ENCODE data around the gene ANGEL2.
"Not testable (repeated sequence)": the region's sequence is repeated elsewhere in the genome, so short reads cannot be mapped to it uniquely, and the experiment has no call there.

DNA sequence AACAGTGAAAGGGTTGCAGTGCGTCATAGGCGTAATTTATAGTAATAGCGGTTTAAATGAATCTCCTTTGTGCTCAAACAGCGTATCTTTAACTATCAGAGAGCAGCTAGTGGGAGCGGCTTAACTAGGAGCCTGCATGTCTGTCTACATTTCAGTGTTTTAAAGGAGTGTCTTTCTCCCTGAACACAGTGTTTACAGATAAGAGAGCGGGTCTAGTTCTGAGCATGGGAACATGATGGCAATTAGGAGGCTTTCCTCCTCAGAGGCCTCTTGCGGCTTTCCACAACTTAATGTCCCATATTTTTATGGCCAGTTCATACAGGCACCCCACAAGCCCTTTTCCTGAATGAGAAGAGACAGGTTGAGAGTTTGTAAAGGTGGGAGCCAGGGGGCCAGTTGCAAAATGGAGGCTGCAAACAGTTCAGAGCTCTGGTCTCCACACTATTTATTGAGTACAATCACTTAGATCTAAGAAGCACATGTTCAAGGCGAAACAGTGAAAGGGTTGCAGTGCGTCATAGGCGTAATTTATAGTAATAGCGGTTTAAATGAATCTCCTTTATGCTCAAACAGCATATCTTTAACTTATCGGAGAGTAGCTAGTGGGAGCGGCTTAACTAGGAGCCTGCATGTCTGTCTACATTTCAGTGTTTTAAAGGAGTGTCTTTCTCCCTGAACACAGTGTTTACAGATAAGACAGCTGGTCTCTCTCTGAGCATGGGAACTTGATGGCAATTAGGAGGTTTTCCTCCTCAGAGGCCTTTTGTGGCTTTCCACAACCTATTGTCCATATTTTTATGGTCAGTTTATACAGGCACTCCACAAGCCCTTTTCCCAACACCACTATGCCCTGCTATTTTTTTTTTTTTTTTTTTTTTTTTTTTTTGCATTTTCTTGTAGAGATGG, 29.9 kb upstream of the ANGEL2 start:
- TF ChIP-seq, protein P1, sequence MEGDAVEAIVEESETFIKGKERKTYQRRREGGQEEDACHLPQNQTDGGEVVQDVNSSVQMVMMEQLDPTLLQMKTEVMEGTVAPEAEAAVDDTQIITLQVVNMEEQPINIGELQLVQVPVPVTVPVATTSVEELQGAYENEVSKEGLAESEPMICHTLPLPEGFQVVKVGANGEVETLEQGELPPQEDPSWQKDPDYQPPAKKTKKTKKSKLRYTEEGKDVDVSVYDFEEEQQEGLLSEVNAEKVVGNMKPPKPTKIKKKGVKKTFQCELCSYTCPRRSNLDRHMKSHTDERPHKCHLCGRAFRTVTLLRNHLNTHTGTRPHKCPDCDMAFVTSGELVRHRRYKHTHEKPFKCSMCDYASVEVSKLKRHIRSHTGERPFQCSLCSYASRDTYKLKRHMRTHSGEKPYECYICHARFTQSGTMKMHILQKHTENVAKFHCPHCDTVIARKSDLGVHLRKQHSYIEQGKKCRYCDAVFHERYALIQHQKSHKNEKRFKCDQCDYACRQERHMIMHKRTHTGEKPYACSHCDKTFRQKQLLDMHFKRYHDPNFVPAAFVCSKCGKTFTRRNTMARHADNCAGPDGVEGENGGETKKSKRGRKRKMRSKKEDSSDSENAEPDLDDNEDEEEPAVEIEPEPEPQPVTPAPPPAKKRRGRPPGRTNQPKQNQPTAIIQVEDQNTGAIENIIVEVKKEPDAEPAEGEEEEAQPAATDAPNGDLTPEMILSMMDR (IDR thresholded peaks at IDR 0.05): not testable (repeated sequence)
- not testable (repeated sequence) for TF ChIP-seq POLR2AphosphoS5 (IDR thresholded peaks at IDR 0.05); POLR2A (IDR thresholded peaks at IDR 0.05; ENCODE audit: low read depth)
